Stomach (tissue), 9 donors: ENCODE results near the gene LRIF1. TPM values are rescaled to one million over a fixed set of nuclear protein-coding genes. Genes with fewer than 3 reads are reported as not detected.

ENCODE experiments used
- DNase-seq, 2 donors: peaks; one replicate each; pipeline versions ENCODE4 v3.0.0 to v3.0.0-alpha.2; 2013 to 2019
- H3K27ac ChIP-seq, 5 donors: fragments of 200-600 bp in 4 of 5; sonication (generic) in 4 of 5; one replicate each; pipeline ENCODE4 v1.5.1; 2013 to 2019; ENCODE audit warnings: mild to moderate bottlenecking in 1 of 5, moderate library complexity in 1 of 5
- H3K27me3 ChIP-seq, 3 donors: fragments of 200-600 bp; sonication (generic); one replicate each; pipeline ENCODE4 v1.5.1; 2017 to 2019; ENCODE audit warnings: mixed run types in 1 of 3
- H3K36me3 ChIP-seq, 4 donors: fragments of 200-600 bp; sonication (generic); 1 replicate in 3 of 4; 2 replicates in 1 of 4; pipeline ENCODE4 v1.5.1; 2016 to 2019
- H3K4me1 ChIP-seq, 4 donors: fragments of 200-600 bp; sonication (generic); one replicate each; pipeline ENCODE4 v1.5.1; 2016 to 2019
- H3K4me3 ChIP-seq, 4 donors: fragments of 200-600 bp; sonication (generic) in 3 of 4; one replicate each; pipeline ENCODE4 v1.5.1; 2016 to 2019; ENCODE audit warnings: mild to moderate bottlenecking in 1 of 4
- H3K9me3 ChIP-seq, 4 donors: fragments of 200-600 bp; sonication (generic); one replicate each; pipeline ENCODE4 v1.5.1; 2016 to 2019
- EP300 ChIP-seq: sonication (generic); formaldehyde crosslinking; IDR thresholded peaks from one replicate; pipeline ENCODE4 v1.6.1; 2017; ENCODE audit warnings: antibody characterized with exemption
- POLR2A ChIP-seq, 4 donors: fragments of 450-650 bp; IDR thresholded peaks; one replicate each; pipeline ENCODE4 v1.6.1; 2016; ENCODE audit warnings: antibody characterized with exemption in 4 of 4, control low read depth in 2 of 4, mild to moderate bottlenecking in 1 of 4, moderate library complexity in 1 of 4
- POLR2AphosphoS5 ChIP-seq, 3 donors: sonication (generic); formaldehyde crosslinking; IDR thresholded peaks; one replicate each; pipeline ENCODE4 v1.6.1; 2016; ENCODE audit warnings: antibody characterized with exemption in 3 of 3
- WGBS, 5 donors: extraction: QIAGEN DNeasy Blood & Tissue Kit in 3 of 5; methylation state at CpG; one replicate each; pipeline versions ENCODE4 v1.1.5 to v1.1.7; 2013 to 2018; 5-methylcytosine and 5-hydroxymethylcytosine counted together
- intact Hi-C: fragments of 100-400 bp; cut with DNase I; formaldehyde crosslinking; loops from one replicate; pipeline ENCODE4 v1.15.1; 2023; ENCODE audit warnings: low total_unique reads
- polyA plus RNA-seq, 3 donors: library from polyadenylated mRNA; stranded (reverse); fragments of 200-250 nt; gene quantifications; one replicate each; pipeline ENCODE4 v1.2.3, GENCODE V29; 2013
- total RNA-seq, 5 donors: library from RNA; depleted of rRNA; stranded (reverse); fragments of >200 nt; gene quantifications; one replicate each; pipeline versions ENCODE4 v1.1.0 to v1.2.3, GENCODE V29; 2014 to 2016
- TF ChIP-seq, protein P1 (sequence below), 7 experiments: fragments of 450-650 bp in 4 of 7; fragments of 200-600 bp in 3 of 7; sonication (generic) in 3 of 7; IDR thresholded peaks; one replicate each; pipeline ENCODE4 v1.5.1; 2016 to 2019; ENCODE audit warnings: antibody characterized with exemption in 7 of 7, control low read depth in 2 of 7, mild to moderate bottlenecking in 1 of 7
- donor health status: healthy with polysubstance abuse.
- donor health status: Bipolar disorder and iron deficiency.
- donor health status: healthy.

LRIF1 gene
- total and polyA plus RNA-seq, 8 donors, result 2.0 to 22.8 (median 5.7) TPM

DNA sequence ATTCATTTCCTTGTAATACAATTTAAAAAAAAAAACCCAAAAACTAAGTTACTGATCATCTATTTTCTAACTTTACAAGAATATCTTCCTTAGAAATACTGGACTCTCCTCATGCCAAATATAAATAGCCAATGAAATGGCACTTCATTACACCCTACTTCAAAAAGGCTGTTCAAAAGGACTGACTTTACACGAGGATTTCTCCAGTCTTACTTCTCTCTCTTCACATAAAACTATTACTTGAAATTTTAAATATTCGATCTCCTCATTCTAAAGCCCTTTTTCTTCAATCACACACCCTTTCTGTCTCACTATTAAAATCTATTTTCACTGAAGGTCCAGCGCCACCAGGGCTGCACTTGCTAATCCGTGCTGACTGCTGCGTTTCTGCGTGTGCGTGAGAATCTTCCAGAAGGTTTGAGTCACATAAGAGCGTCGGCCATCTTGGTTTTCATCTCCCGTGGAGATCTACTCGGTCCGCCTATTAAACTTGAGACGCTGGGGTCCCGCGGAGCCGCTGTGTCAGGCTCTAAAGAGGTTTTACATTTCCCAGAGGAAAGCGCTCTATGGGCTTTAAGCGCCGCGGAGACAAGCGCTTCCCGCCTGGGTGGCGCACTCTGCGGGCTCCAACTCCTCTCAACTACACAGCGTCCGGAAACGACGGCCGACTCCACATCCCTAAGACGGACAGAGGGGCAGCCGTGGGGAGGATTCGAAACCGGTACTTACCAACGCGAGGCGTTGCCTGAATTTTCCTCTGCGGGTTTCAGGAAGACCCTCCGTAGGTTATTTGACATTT is 631 bp downstream of the LRIF1 start:
- no peak for TF ChIP-seq POLR2AphosphoS5 (IDR thresholded peaks at IDR 0.05)
- TF ChIP-seq EP300, result no peak
- TF ChIP-seq POLR2A (IDR thresholded peaks at IDR 0.05), result no peak
- TF ChIP-seq, protein P1, sequence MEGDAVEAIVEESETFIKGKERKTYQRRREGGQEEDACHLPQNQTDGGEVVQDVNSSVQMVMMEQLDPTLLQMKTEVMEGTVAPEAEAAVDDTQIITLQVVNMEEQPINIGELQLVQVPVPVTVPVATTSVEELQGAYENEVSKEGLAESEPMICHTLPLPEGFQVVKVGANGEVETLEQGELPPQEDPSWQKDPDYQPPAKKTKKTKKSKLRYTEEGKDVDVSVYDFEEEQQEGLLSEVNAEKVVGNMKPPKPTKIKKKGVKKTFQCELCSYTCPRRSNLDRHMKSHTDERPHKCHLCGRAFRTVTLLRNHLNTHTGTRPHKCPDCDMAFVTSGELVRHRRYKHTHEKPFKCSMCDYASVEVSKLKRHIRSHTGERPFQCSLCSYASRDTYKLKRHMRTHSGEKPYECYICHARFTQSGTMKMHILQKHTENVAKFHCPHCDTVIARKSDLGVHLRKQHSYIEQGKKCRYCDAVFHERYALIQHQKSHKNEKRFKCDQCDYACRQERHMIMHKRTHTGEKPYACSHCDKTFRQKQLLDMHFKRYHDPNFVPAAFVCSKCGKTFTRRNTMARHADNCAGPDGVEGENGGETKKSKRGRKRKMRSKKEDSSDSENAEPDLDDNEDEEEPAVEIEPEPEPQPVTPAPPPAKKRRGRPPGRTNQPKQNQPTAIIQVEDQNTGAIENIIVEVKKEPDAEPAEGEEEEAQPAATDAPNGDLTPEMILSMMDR (IDR thresholded peaks at IDR 0.05), result no peak
- H3K9me3 ChIP-seq, result peaks cover 0 to 58% (median 21%) of the 10 kb centered on the region in 4 donors
- WGBS, 5 donors, result 5 to 7% (median 7%) methylated on average over 37 to 38 of the region's 38 CpGs

DNA sequence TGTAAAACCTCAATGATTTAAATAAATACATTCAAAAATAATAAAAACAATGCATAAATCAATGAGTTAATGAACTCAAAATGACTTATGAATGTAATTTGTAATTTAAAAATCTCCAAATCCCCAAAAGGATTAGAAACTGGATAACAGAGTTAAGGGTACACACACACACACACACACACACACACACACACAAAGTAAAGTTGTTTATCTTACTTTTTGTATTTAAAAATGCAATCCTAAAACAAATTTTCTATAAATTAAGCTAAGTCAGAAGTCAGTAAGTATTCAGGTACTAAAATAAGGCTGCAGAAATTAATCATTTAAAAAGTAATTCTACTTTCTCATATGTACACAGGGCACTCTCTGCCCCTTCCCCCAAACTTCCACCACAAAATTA is 1.8 kb downstream of the LRIF1 start:
- Histone ChIP-seq H3K36me3 (peaks cover 0 to 11% (median 2%) of the 10 kb centered on the region in 4 donors), H3K27me3 (peaks cover 0 to 5% (median 0%) of the 10 kb centered on the region in 3 donors), H3K27ac (no peak overlapping the region), H3K4me1 (peaks cover 0 to 30% (median 18%) of the 10 kb centered on the region in 4 donors), H3K4me3 (no peak overlapping the region), H3K9me3 (peaks cover 0 to 53% (median 20%) of the 10 kb centered on the region in 4 donors)
- intact Hi-C loops, result no loop called here
- no peak for DNase-seq
- TF ChIP-seq POLR2AphosphoS5 (IDR thresholded peaks at IDR 0.05), result no peak
- no peak for TF ChIP-seq POLR2A (IDR thresholded peaks at IDR 0.05)
- TF ChIP-seq EP300, result no peak
- TF ChIP-seq, protein P1 (IDR thresholded peaks at IDR 0.05), result no peak

More for the DNA sequence above, 631 bp downstream of the LRIF1 start:
- H3K4me3 ChIP-seq, result peak overlapping the region; percentile 55 to 69 (median 66)
- peak overlapping the region; percentile 91 to 97 (median 96) for H3K27ac ChIP-seq
- intact Hi-C loops, result no loop called here
- peaks cover 0 to 30% (median 18%) of the 10 kb centered on the region in 4 donors for H3K4me1 ChIP-seq
- peaks cover 0 to 11% (median 2%) of the 10 kb centered on the region in 4 donors for H3K36me3 ChIP-seq
- peak; percentile 56 to 84 for DNase-seq
- H3K27me3 ChIP-seq, result peaks cover 0 to 11% (median 0%) of the 10 kb centered on the region in 3 donors

DNA sequence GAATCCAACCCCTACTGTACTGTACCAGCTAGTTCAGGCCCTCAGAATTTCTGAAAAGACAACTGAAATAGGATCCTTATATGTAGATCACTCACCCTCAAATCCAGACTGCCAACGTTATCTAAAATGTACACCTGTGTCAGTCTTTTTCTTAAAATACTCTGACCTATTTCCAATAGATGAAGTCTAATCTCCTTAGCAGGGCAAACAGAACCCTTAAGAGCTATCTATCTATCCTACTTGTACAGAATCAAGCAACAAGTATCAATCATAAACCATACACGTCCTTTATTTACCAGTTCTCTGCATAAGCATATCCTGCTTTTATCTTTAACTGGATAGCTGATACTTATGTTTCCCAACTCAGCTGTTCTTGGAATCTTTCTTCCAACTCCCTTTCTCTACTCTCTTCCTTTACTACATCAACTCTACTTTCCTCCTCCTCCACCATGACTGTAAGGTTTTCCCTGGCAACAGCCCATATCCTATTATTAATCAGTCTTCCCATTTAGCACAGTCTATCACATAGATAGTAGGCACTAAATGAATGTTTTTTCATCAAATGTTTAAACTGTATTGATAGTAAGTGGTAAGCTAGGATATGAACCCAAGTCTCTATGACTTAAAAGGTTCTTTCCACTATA is 2.8 kb downstream of the LRIF1 start:
- Histone ChIP-seq H3K27ac (no peak overlapping the region), H3K36me3 (peaks cover 0 to 11% (median 2%) of the 10 kb centered on the region in 4 donors), H3K27me3 (no peaks in the 10 kb centered on the region), H3K4me1 (peaks cover 0 to 30% (median 18%) of the 10 kb centered on the region in 4 donors), H3K9me3 (peaks cover 0 to 50% (median 13%) of the 10 kb centered on the region in 4 donors), H3K4me3 (no peak overlapping the region)
- no peak for TF ChIP-seq EP300
- no peak for TF ChIP-seq POLR2AphosphoS5 (IDR thresholded peaks at IDR 0.05)
- no peak for TF ChIP-seq POLR2A (IDR thresholded peaks at IDR 0.05)
- TF ChIP-seq, protein P1 (IDR thresholded peaks at IDR 0.05), result no peak
- DNase-seq, result no peak
- intact Hi-C loops, result no loop called here
- WGBS, 5 donors, result 69 to 89% (median 88%) methylated on average over 2 of the region's 2 CpGs

- no peak for TF ChIP-seq POLR2AphosphoS5 (IDR thresholded peaks at IDR 0.05)
- no peak for TF ChIP-seq EP300
- TF ChIP-seq POLR2A (IDR thresholded peaks at IDR 0.05), result no peak
- TF ChIP-seq, protein P1 (IDR thresholded peaks at IDR 0.05), result no peak
- WGBS, 5 donors, result 97 to 99% (median 97%) methylated on average over 3 of the region's 3 CpGs
- intact Hi-C loops, result no loop called here
- Histone ChIP-seq H3K27ac (no peak overlapping the region), H3K4me3 (no peak overlapping the region), H3K9me3 (peaks cover 0 to 39% (median 10%) of the 10 kb centered on the region in 4 donors), H3K36me3 (peaks cover 0 to 24% (median 5%) of the 10 kb centered on the region in 4 donors), H3K27me3 (no peaks in the 10 kb centered on the region), H3K4me1 (peaks cover 0 to 19% (median 7%) of the 10 kb centered on the region in 4 donors)
- no peak for DNase-seq
Measured at GRCh38 chr1:110957798-110958197, 5.9 kb downstream of the LRIF1 start.
